PC-9 (cell line): ENCODE data around the gene AFAP1L2.

Source experiments
- CTCF ChIP-seq: fragments of 200-600 bp; sonication (generic); conservative IDR thresholded peaks from 2 replicates; pipeline ENCODE4 v1.6.1; 2017; ENCODE audit warnings: mixed run types, antibody characterized with exemption, mild to moderate bottlenecking, moderate library complexity
- EZH2 ChIP-seq: fragments of 200-600 bp; sonication (generic); IDR thresholded peaks from 2 replicates; pipeline ENCODE4 v1.8.0; 2017; ENCODE audit warnings: antibody characterized with exemption, low read depth

- TF ChIP-seq CTCF (no peak), EZH2 (no peak)
These were observed 27.8 kb downstream of the AFAP1L2 start for GRCh38 chr10:114376523-114376922.
